ENCODE measurements around the gene LINS1.

Gene LINS1, protein sequence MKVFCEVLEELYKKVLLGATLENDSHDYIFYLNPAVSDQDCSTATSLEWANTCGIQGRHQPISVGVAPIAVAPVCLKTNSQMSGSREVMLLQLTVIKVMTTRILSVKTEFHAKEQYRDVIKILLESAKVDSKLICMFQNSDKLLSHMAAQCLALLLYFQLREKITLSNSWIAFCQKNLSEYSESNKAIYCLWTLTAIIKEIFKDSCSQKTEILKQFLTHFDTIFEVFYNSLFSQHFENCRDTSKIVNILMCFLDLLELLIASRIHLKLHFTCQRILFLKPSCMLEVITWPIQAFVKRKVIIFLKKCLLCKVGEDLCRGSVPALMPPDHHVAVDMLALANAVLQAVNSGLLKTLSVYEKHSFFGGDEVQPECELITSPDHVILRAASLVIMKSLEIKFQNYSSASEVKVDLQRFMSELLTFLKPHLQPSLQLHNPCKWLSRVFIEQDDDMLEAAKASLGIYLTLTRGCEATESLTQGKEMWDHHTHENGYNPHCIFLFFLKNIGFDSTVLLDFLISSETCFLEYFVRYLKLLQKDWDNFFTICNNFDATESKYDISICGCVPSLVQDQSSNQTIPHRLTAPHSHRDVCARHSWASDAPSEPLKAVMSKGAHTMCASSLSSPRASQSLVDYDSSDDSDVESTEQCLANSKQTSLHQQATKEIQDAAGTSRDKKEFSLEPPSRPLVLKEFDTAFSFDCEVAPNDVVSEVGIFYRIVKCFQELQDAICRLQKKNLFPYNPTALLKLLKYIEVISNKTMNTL

GRCh38 chr15:100602064-100602822, at the start of gene LINS1, which contains the start of gene ASB7:
TSS of gene LINS1 (minus strand) at chr15:100602184. CDS start at chr15:100580842, 21,342 bp downstream.
TSS of gene ASB7 (plus strand) at chr15:100602589. CDS start at chr15:100612217, 9,628 bp downstream.
- H3K36me3 Mint-ChIP-seq: peaks cover 13 to 19% of the 10 kb centered on the region in 2 donors
- peaks cover 0 to 1% of the 10 kb centered on the region in 2 donors for H3K9me3 Mint-ChIP-seq
- DNase-seq (peak; percentile 100), ATAC-seq (replicated peaks) (peak; percentile 89)
- no peaks in the 10 kb centered on the region for H3K27me3 Mint-ChIP-seq
- H3K4me1 Mint-ChIP-seq: peaks cover 17 to 42% of the 10 kb centered on the region in 2 donors
- H3K4me3 Mint-ChIP-seq: no peak within 1 kb of the TSS
- no peak within 1 kb of the TSS for H3K27ac Mint-ChIP-seq

DNA sequence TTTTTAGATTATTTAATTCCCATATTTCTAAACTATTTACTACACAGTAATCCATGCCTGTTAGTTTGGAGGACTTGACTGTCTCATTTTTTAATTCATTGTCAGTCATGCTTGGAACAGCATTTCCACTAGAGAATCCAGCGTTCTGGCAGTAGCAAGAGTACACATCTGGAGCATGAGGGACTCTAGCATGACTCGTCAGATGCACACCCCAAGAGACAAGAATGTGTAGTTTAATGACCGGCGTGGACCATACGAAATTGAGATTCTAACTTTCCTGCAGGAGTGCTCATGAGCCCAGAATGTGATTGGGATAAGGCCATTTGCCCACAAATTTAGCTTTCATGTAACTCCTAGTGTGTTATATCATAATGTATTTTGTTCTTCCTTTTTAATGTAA, 49.3 kb upstream of the LINS1 start:
- no peak overlapping the region for H3K27ac Mint-ChIP-seq
- no peaks in the 10 kb centered on the region for H3K9me3 Mint-ChIP-seq
- H3K4me1 Mint-ChIP-seq: peaks cover 8 to 9% of the 10 kb centered on the region in 2 donors
- H3K27me3 Mint-ChIP-seq: no peaks in the 10 kb centered on the region
- ATAC-seq (replicated peaks) (no peak), DNase-seq (no peak)
- H3K4me3 Mint-ChIP-seq: no peak overlapping the region
- peaks cover 10 to 19% of the 10 kb centered on the region in 2 donors for H3K36me3 Mint-ChIP-seq

GRCh38 chr15:100650685-100651084, 48.7 kb upstream of the LINS1 start:
- H3K36me3 Mint-ChIP-seq: peaks cover 10 to 19% of the 10 kb centered on the region in 2 donors
- H3K4me1 Mint-ChIP-seq: peaks cover 9 to 10% of the 10 kb centered on the region in 2 donors
- no peaks in the 10 kb centered on the region for H3K27me3 Mint-ChIP-seq
- ATAC-seq (replicated peaks): no peak
- no peak for DNase-seq
- no peak overlapping the region for H3K27ac Mint-ChIP-seq
- no peak overlapping the region for H3K4me3 Mint-ChIP-seq
- H3K9me3 Mint-ChIP-seq: no peaks in the 10 kb centered on the region

GRCh38 chr15:100648951-100649350, 47.0 kb upstream of the LINS1 start:
- Mint-ChIP-seq H3K4me3 (no peak overlapping the region), H3K4me1 (peaks cover 9 to 10% of the 10 kb centered on the region in 2 donors), H3K27ac (no peak overlapping the region), H3K9me3 (no peaks in the 10 kb centered on the region), H3K36me3 (peaks cover 8 to 19% of the 10 kb centered on the region in 2 donors), H3K27me3 (no peaks in the 10 kb centered on the region)
- no peak for ATAC-seq (replicated peaks)
- no peak for DNase-seq

DNA sequence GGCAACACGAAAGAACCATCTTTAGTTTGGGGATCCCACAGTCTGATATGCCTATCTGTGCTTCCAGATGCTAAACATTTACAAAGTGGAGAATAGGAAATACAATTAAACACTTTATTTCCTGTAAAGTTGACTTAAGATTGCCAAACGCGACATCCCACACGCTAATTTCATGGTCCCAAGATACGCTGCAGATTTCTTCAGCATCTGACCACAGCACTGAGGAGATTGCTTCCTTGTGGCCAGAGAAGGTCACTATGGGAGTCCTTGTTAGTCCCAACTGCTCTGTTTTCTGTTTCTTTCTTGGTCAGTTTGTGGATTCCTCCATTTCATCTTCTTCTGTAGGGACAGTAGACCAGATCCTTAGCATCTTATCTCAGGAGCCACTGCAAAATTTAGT, 43.7 kb upstream of the LINS1 start:
- no peak overlapping the region for H3K27ac Mint-ChIP-seq

DNA sequence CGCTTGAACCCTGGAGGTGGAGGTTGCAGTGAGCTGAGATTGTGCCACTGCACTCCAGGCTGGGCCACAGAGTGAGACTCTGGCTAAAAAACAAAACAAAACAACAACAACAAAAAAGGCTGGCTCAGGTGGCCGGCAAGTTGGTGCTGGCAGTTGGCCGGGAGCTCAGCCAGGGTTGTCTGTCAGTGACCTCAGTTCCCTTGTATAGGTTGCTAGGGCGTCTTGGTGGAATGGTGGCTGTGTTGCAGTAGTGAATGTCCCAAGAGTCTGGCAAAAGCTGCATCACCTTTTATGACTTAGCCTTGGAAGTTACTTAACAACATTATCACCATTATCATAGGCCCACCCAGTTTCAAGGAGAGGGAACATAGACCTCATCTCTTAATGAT, 41.0 kb upstream of the LINS1 start:
- Mint-ChIP-seq H3K4me1 (peaks cover 14 to 20% of the 10 kb centered on the region in 2 donors), H3K9me3 (no peaks in the 10 kb centered on the region), H3K27me3 (no peaks in the 10 kb centered on the region), H3K27ac (no peak overlapping the region), H3K36me3 (peaks cover 3 to 7% of the 10 kb centered on the region in 2 donors), H3K4me3 (no peak overlapping the region)
- ATAC-seq (replicated peaks) (no peak), DNase-seq (no peak)

More for the DNA sequence above, 43.7 kb upstream of the LINS1 start:
- no peaks in the 10 kb centered on the region for H3K27me3 Mint-ChIP-seq
- no peak overlapping the region for H3K4me3 Mint-ChIP-seq
- H3K9me3 Mint-ChIP-seq: no peaks in the 10 kb centered on the region
- ATAC-seq (replicated peaks) (no peak), DNase-seq (no peak)
- H3K36me3 Mint-ChIP-seq: peaks cover 5 to 12% of the 10 kb centered on the region in 2 donors
- H3K4me1 Mint-ChIP-seq: peaks cover 9% of the 10 kb centered on the region in 2 donors

- H3K27me3 Mint-ChIP-seq: no peaks in the 10 kb centered on the region
- ATAC-seq (replicated peaks) (no peak), DNase-seq (no peak)
- no peaks in the 10 kb centered on the region for H3K9me3 Mint-ChIP-seq
- H3K36me3 Mint-ChIP-seq: peaks cover 3 to 8% of the 10 kb centered on the region in 2 donors
- no peak overlapping the region for H3K27ac Mint-ChIP-seq
- H3K4me1 Mint-ChIP-seq: peaks cover 14 to 20% of the 10 kb centered on the region in 2 donors
- H3K4me3 Mint-ChIP-seq: no peak overlapping the region
Measured at GRCh38 chr15:100642213-100642949, 40.4 kb upstream of the LINS1 start.

DNA sequence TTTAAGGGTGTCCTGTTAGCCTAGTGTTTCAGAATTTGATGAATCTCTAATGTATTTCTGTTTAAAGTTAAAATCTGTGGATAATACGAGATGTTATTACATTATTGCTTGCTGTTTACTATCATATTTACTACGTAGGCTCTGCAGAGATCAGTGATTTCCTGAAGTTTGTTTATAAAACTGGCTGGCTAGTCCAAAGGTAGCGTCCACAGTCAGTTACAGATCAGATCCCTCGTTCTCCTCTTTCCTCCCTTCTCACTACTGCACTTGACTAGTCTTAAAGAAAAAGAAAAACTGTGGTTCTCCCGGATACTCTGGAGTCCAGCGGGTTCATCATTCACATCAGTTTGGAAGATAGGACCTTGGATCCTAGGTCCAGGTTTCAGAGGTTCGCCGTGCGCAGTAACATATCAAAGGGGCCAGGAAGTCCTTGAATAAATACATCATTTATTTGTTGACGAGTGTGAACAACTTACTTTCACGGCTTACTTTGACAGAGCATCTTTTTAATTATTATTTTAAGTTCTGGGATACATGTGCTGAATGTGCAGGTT, 36.3 kb upstream of the LINS1 start:
- Mint-ChIP-seq H3K27ac (no peak overlapping the region), H3K9me3 (no peaks in the 10 kb centered on the region), H3K4me3 (no peak overlapping the region), H3K4me1 (peaks cover 27 to 37% of the 10 kb centered on the region in 2 donors), H3K36me3 (peaks cover 10 to 25% of the 10 kb centered on the region in 2 donors), H3K27me3 (no peaks in the 10 kb centered on the region)
- no peak for ATAC-seq (replicated peaks)
- DNase-seq: no peak

GRCh38 chr15:100635406-100636071, 33.6 kb upstream of the LINS1 start:
- Mint-ChIP-seq H3K4me1 (peaks cover 20 to 28% of the 10 kb centered on the region in 2 donors), H3K9me3 (no peaks in the 10 kb centered on the region), H3K27ac (peak overlapping the region; percentile 54), H3K36me3 (peaks cover 18 to 37% of the 10 kb centered on the region in 2 donors), H3K4me3 (no peak overlapping the region), H3K27me3 (no peaks in the 10 kb centered on the region)
- ATAC-seq (replicated peaks) (no peak), DNase-seq (no peak)

GRCh38 chr15:100633763-100634075, 31.7 kb upstream of the LINS1 start:
- H3K4me1 Mint-ChIP-seq: peaks cover 17 to 28% of the 10 kb centered on the region in 2 donors
- no peak overlapping the region for H3K27ac Mint-ChIP-seq
- H3K4me3 Mint-ChIP-seq: no peak overlapping the region
- H3K27me3 Mint-ChIP-seq: no peaks in the 10 kb centered on the region
- ATAC-seq (replicated peaks) (no peak), DNase-seq (no peak)
- H3K36me3 Mint-ChIP-seq: peaks cover 27 to 52% of the 10 kb centered on the region in 2 donors
- no peaks in the 10 kb centered on the region for H3K9me3 Mint-ChIP-seq

DNA sequence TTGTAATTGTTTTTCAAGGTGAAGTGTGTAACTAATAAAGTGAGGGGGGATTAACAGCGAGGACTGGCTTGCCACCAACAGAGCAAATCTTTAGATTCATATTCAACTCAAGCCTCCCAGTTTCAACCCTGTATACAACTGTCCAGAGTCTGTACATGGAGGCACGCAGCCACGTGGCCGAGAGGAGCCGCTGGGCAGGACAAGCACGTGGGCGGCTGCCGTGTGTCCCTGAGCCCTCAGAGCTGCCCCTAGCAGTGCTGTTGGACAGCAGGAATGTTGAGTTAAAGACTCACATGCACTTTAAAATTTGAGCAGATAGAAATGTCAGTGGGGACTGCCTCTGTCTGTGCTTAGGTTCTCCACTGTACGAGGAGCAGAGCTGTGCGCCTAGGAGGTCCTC, 29.8 kb upstream of the LINS1 start:
- H3K27ac Mint-ChIP-seq: no peak overlapping the region
- H3K9me3 Mint-ChIP-seq: no peaks in the 10 kb centered on the region
- peaks cover 16 to 28% of the 10 kb centered on the region in 2 donors for H3K4me1 Mint-ChIP-seq

GRCh38 chr15:100628746-100629145, 26.8 kb upstream of the LINS1 start:
- Mint-ChIP-seq H3K4me1 (peaks cover 5 to 10% of the 10 kb centered on the region in 2 donors), H3K27me3 (no peaks in the 10 kb centered on the region), H3K4me3 (no peak overlapping the region), H3K36me3 (peaks cover 17 to 35% of the 10 kb centered on the region in 2 donors), H3K9me3 (no peaks in the 10 kb centered on the region), H3K27ac (no peak overlapping the region)
- no peak for ATAC-seq (replicated peaks)
- no peak for DNase-seq

More for the DNA sequence above, 29.8 kb upstream of the LINS1 start:
- DNase-seq (no peak), ATAC-seq (replicated peaks) (no peak)
- H3K4me3 Mint-ChIP-seq: no peak overlapping the region
- H3K36me3 Mint-ChIP-seq: peaks cover 22 to 44% of the 10 kb centered on the region in 2 donors
- H3K27me3 Mint-ChIP-seq: no peaks in the 10 kb centered on the region
